H9 (cell line): ENCODE data around the gene MAGI1. TPM values are rescaled to one million over a fixed set of nuclear protein-coding genes. Genes with fewer than 3 reads are reported as not detected.

Experiments used
- DNase-seq: peaks from one replicate; pipeline ENCODE4 v3.0.0-alpha.2; 2017
- H2AFZ ChIP-seq: one replicate; pipeline ENCODE4 v1.6.1; 2013; ENCODE audit warnings: mild to moderate bottlenecking, low read length, control low read depth, moderate library complexity
- H2AK5ac ChIP-seq: 2 replicates; pipeline ENCODE4 v1.6.1; 2013; ENCODE audit warnings: low read length, control low read depth, mixed read lengths; ENCODE audit not compliant: insufficient read length
- H2BK120ac ChIP-seq: one replicate; pipeline ENCODE4 v1.6.1; 2013; ENCODE audit warnings: low read depth, mild to moderate bottlenecking, low read length, control low read depth, inconsistent platforms; ENCODE audit not compliant: poor library complexity, severe bottlenecking
- H2BK12ac ChIP-seq: 2 replicates; pipeline ENCODE4 v1.6.1; 2013; ENCODE audit warnings: low read length, control low read depth, mixed read lengths, low read depth; ENCODE audit not compliant: insufficient read length
- H2BK15ac ChIP-seq: 2 replicates; pipeline ENCODE4 v1.6.1; 2013; ENCODE audit warnings: low read depth, low read length, control low read depth
- H2BK20ac ChIP-seq: one replicate; pipeline ENCODE4 v1.6.1; 2013; ENCODE audit warnings: low read depth, mild to moderate bottlenecking, low read length, control low read depth, inconsistent platforms; ENCODE audit not compliant: poor library complexity, severe bottlenecking
- H2BK5ac ChIP-seq: 2 replicates; pipeline ENCODE4 v1.6.1; 2013; ENCODE audit warnings: low read length, control low read depth, mixed read lengths; ENCODE audit not compliant: insufficient read length
- H3K14ac ChIP-seq: 2 replicates; pipeline ENCODE4 v1.6.1; 2013; ENCODE audit warnings: low read length, control low read depth; ENCODE audit not compliant: insufficient read depth
- H3K18ac ChIP-seq: 2 replicates; pipeline ENCODE4 v1.6.1; 2013; ENCODE audit warnings: low read depth, mild to moderate bottlenecking, mixed read lengths, low read length, control low read depth; ENCODE audit not compliant: insufficient read length
- H3K23ac ChIP-seq: 2 replicates; pipeline ENCODE4 v1.6.1; 2013; ENCODE audit warnings: low read length, control low read depth, mixed read lengths, low read depth; ENCODE audit not compliant: insufficient read length
- H3K23me2 ChIP-seq: 2 replicates; pipeline ENCODE4 v1.6.1; 2013; ENCODE audit warnings: low read depth, mild to moderate bottlenecking, mixed read lengths, low read length, control low read depth; ENCODE audit not compliant: insufficient read length, poor library complexity, severe bottlenecking
- H3K27ac ChIP-seq: 2 replicates; pipeline ENCODE4 v1.5.1; 2013; ENCODE audit warnings: low read length, control low read depth, mixed read lengths, low read depth; ENCODE audit not compliant: insufficient read length
- H3K27me3 ChIP-seq: 2 replicates; pipeline ENCODE4 v1.6.1; 2013; ENCODE audit warnings: low read length, control low read depth, inconsistent platforms; ENCODE audit not compliant: insufficient read depth
- H3K4ac ChIP-seq: 2 replicates; pipeline ENCODE4 v1.6.1; 2013; ENCODE audit warnings: low read depth, mild to moderate bottlenecking, control low read depth, inconsistent platforms, low read length, moderate library complexity
- H3K4me1 ChIP-seq: 2 replicates; pipeline ENCODE4 v1.6.1; 2013; ENCODE audit warnings: low read length, control low read depth, inconsistent platforms; ENCODE audit not compliant: insufficient read depth
- H3K4me2 ChIP-seq: 2 replicates; pipeline ENCODE4 v1.6.1; 2013; ENCODE audit warnings: low read length, control low read depth, mixed read lengths; ENCODE audit not compliant: insufficient read length, insufficient read depth
- H3K56ac ChIP-seq: 2 replicates; pipeline ENCODE4 v1.6.1; 2013; ENCODE audit warnings: low read depth, mild to moderate bottlenecking, mixed read lengths, low read length, control low read depth; ENCODE audit not compliant: insufficient read length
- H3K79me1 ChIP-seq: 2 replicates; pipeline ENCODE4 v1.6.1; 2013; ENCODE audit warnings: low read depth, mild to moderate bottlenecking, moderate library complexity, low read length, control low read depth, inconsistent platforms; ENCODE audit not compliant: insufficient read depth, poor library complexity, severe bottlenecking
- H3K79me2 ChIP-seq: 2 replicates; pipeline ENCODE4 v1.6.1; 2013; ENCODE audit warnings: low read length, control low read depth, inconsistent platforms; ENCODE audit not compliant: insufficient read depth
- H3K9ac ChIP-seq: 2 replicates; pipeline ENCODE4 v1.6.1; 2013; ENCODE audit warnings: low read length, control low read depth, mixed read lengths; ENCODE audit not compliant: insufficient read length; ENCODE audit errors: extremely low read depth
- H3K9me3 ChIP-seq: one replicate; pipeline ENCODE4 v1.6.1; 2013; ENCODE audit warnings: low read depth, low read length, inconsistent platforms; ENCODE audit not compliant: control insufficient read depth
- H3T11ph ChIP-seq: one replicate; pipeline ENCODE4 v1.6.1; 2013; ENCODE audit warnings: mild to moderate bottlenecking, low read length, control low read depth, inconsistent platforms
- H4K20me1 ChIP-seq: one replicate; pipeline ENCODE4 v1.6.1; 2013; ENCODE audit not compliant: control insufficient read depth, insufficient read length, insufficient read depth
- H4K5ac ChIP-seq: 2 replicates; pipeline ENCODE4 v1.6.1; 2013; ENCODE audit warnings: low read depth, mild to moderate bottlenecking, mixed read lengths, low read length, control low read depth; ENCODE audit not compliant: insufficient read length
- H4K8ac ChIP-seq: replicated peaks from 2 replicates; pipeline ENCODE4 v1.6.1; 2013; ENCODE audit warnings: low read length, control low read depth, mixed read lengths, low read depth; ENCODE audit not compliant: insufficient read length
- H4K91ac ChIP-seq: 2 replicates; pipeline ENCODE4 v1.6.1; 2013; ENCODE audit warnings: low read depth, mild to moderate bottlenecking, moderate library complexity, mixed read lengths, low read length, control low read depth; ENCODE audit not compliant: insufficient read length
- H3K27ac Mint-ChIP-seq, 3 experiments: 2 replicates in 2 of 3; 3 replicates in 1 of 3; pipeline ENCODE4 v1.8.0; 2020 to 2021; ENCODE audit warnings: mixed read lengths in 3 of 3, mild to moderate bottlenecking in 1 of 3, moderate library complexity in 1 of 3
- H3K27me3 Mint-ChIP-seq: 2 replicates; pipeline ENCODE4 v1.8.0; 2021; ENCODE audit warnings: low read depth, mild to moderate bottlenecking, moderate library complexity, mixed read lengths
- H3K36me3 Mint-ChIP-seq, 3 experiments: 2 replicates in 2 of 3; 3 replicates in 1 of 3; pipeline ENCODE4 v1.8.0; 2020 to 2021; ENCODE audit warnings: low read depth in 3 of 3, mixed read lengths in 3 of 3; ENCODE audit not compliant: insufficient read depth in 1 of 3
- H3K4me1 Mint-ChIP-seq, 2 experiments: 2 replicates each; pipeline ENCODE4 v1.8.0; 2020; ENCODE audit warnings: mixed read lengths in 2 of 2
- H3K4me3 Mint-ChIP-seq, 2 experiments: 2 replicates in 1 of 2; 3 replicates in 1 of 2; pipeline ENCODE4 v1.8.0; 2020 to 2021; ENCODE audit warnings: mild to moderate bottlenecking in 2 of 2, mixed read lengths in 2 of 2, moderate library complexity in 1 of 2
- H3K9me3 Mint-ChIP-seq, 2 experiments: 2 replicates in 1 of 2; 3 replicates in 1 of 2; pipeline ENCODE4 v1.8.0; 2020; ENCODE audit warnings: mild to moderate bottlenecking in 2 of 2, mixed read lengths in 2 of 2, moderate library complexity in 1 of 2
- WGBS: extraction: QIAGEN DNeasy Blood & Tissue Kit; methylation state at CpG from one replicate; pipeline ENCODE4 v1.1.7; 2013; ENCODE audit warnings: missing lambda C conversion rate, low lambda C conversion rate, mixed read lengths; ENCODE audit not compliant: insufficient read length; ENCODE audit errors: extremely low coverage; 5-methylcytosine and 5-hydroxymethylcytosine counted together
- total RNA-seq: library from RNA; stranded (reverse); gene quantifications from 2 replicates; pipeline ENCODE4 v1.2.1, GENCODE V29; 2021
- TF ChIP-seq, protein P1 (sequence below): fragments of 200-600 bp; sonication (generic); conservative IDR thresholded peaks from 3 replicates; pipeline ENCODE4 v1.8.0; 2021; ENCODE audit warnings: antibody characterized with exemption, mild to moderate bottlenecking

Gene MAGI1
- total RNA-seq, 1 experiment from 2014 or later: 65.7 TPM

DNA sequence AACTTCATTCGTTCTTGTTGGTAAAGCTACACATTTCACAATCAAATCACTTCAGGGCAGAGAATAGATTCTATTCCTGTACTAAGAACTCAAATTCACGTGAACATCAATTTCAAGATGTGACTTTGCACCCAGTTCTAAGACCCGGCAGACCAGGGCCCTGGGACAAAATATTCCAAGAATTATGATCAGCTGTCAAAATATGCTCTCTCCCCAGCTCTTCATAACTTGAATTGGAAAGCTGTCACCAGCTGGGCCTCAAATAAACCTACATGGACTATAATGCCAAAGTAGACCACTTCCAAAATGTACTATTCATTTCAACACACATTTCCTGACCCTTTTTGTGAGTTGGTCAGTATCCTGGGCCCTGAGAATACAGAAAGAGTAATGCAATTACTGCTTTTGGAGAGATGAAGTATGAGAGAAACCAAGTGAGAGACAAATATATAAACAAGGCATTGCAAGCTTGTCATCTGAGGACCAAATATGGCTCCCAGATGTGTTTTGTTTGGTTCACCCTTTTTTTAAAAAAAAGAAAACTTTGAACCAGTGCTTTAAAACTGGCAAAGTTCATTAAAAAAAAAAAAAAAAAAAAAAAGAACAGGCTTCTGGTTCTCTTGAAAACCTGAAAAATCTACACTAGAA lies 14.9 kb downstream of the MAGI1 start:
- TF ChIP-seq, protein P1, sequence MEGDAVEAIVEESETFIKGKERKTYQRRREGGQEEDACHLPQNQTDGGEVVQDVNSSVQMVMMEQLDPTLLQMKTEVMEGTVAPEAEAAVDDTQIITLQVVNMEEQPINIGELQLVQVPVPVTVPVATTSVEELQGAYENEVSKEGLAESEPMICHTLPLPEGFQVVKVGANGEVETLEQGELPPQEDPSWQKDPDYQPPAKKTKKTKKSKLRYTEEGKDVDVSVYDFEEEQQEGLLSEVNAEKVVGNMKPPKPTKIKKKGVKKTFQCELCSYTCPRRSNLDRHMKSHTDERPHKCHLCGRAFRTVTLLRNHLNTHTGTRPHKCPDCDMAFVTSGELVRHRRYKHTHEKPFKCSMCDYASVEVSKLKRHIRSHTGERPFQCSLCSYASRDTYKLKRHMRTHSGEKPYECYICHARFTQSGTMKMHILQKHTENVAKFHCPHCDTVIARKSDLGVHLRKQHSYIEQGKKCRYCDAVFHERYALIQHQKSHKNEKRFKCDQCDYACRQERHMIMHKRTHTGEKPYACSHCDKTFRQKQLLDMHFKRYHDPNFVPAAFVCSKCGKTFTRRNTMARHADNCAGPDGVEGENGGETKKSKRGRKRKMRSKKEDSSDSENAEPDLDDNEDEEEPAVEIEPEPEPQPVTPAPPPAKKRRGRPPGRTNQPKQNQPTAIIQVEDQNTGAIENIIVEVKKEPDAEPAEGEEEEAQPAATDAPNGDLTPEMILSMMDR: no peak
- Histone ChIP-seq H2BK20ac (no peak overlapping the region), H3K23ac (no peak overlapping the region), H4K5ac (no peak overlapping the region), H3K4me2 (no peak overlapping the region), H3K23me2 (no peaks in the 10 kb centered on the region), H4K91ac (no peak overlapping the region), H3K18ac (no peak overlapping the region), H2BK120ac (no peak overlapping the region), H3K9ac (no peak overlapping the region), H2BK12ac (no peak overlapping the region), H3K56ac (no peak overlapping the region), H3K79me2 (peaks cover 19% of the 10 kb centered on the region; the same call in 1 of the 2 replicates), H3K4me1 (peaks cover 1% of the 10 kb centered on the region; the same call in 1 of the 2 replicates), H3K79me1 (peaks cover 17% of the 10 kb centered on the region), H3T11ph (no peak overlapping the region), H3K14ac (no peak overlapping the region), H2AK5ac (no peak overlapping the region), H3K4ac (no peak overlapping the region), H2BK15ac (no peak overlapping the region), H4K8ac (no peak overlapping the region), H3K27me3 (no peaks in the 10 kb centered on the region), H3K27ac (no peak overlapping the region), H3K9me3 (no peaks in the 10 kb centered on the region), H2BK5ac (no peak overlapping the region), H2AFZ (no peak overlapping the region), H4K20me1 (no peaks in the 10 kb centered on the region)
- Mint-ChIP-seq H3K27me3 (no peaks in the 10 kb centered on the region), H3K36me3 (no peaks in the 10 kb centered on the region; a peak in 1 of 7 replicates), H3K4me3 (no peak overlapping the region), H3K27ac (no peak overlapping the region; a peak in 1 of 7 replicates), H3K4me1 (peaks cover 30 to 45% of the 10 kb centered on the region in 2 experiments), H3K9me3 (no peaks in the 10 kb centered on the region)
- no CpG with 5 or more reads among the region's 3 CpGs for WGBS
- DNase-seq: no peak
